RCC 7860 (cell line): ENCODE results near the gene ODAD4.

ENCODE experiments used
- DNase-seq: peaks from one replicate; pipeline ENCODE4 v3.0.0-alpha.2; 2015; ENCODE audit warnings: low spot score
- FAIRE-seq: peaks from 2 replicates; lab custom pipeline; 2012; peaks lifted over from hg19 to GRCh38; lab: Jason Lieb, UNC

The ODAD4 gene, protein sequence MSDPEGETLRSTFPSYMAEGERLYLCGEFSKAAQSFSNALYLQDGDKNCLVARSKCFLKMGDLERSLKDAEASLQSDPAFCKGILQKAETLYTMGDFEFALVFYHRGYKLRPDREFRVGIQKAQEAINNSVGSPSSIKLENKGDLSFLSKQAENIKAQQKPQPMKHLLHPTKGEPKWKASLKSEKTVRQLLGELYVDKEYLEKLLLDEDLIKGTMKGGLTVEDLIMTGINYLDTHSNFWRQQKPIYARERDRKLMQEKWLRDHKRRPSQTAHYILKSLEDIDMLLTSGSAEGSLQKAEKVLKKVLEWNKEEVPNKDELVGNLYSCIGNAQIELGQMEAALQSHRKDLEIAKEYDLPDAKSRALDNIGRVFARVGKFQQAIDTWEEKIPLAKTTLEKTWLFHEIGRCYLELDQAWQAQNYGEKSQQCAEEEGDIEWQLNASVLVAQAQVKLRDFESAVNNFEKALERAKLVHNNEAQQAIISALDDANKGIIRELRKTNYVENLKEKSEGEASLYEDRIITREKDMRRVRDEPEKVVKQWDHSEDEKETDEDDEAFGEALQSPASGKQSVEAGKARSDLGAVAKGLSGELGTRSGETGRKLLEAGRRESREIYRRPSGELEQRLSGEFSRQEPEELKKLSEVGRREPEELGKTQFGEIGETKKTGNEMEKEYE

DNA sequence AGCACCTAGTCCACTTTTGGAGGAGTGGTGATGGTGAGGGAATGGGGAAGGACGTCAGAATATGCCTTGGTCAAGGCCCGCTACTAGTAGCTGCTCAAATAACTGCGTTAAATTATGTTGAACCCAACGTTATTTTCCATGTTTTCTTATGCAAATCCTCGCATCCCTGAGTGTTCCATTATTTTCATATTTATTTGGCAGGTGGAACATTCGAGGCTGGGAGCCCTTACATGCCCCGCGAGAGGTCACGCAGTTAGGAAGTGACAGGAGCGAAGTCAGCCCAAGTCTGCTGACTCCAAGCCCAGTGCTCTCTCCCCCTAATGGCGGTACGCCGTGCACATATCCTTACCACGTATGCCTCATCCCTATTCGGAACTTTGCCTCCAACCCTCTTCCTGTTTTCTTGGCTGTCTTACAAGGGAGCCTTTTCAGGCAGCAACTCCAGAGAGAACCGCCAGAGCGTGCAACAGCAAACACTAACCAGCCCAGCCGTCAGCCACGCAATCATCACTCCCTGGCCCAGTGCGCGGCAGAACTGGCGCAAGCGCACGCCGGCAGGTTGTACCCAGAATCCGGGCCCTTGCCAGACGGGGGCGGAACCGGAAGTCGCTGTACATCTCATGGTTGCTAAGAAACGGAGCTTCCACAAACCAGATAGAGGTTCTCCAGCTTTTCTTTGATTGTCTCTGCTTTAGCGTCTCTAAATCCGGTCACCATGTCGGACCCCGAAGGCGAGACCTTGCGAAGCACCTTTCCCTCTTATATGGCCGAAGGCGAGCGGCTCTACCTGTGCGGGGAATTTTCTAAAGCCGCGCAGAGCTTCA is at the start of gene ODAD4:
Gene ODAD4, plus strand, starts transcription at position 609 of the 824 bp plus-strand sequence. Its CDS starts 107 bp downstream, at position 716.
- peak; percentile 97 for DNase-seq
- FAIRE-seq = peak; percentile 86

DNA sequence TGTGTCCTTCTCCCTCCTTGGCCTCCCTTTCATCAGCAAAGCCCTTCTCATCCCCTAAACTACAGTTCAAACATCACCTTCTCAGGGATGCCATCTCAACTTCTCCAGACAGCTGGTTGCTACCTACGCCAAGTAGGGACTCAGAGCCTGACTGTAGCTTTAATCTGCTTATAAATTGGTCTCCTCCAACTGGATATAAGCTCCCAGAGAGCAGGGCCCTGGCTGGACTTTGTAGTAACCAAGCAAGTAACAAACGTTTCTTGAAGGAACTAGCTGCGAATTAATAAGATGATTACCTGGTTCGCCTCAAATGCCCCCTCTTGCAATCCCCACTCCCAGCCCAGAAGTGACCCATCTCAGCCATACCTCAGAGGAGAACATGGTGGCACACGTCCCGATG is 47.7 kb upstream of the ODAD4 start:
- FAIRE-seq (no peak), DNase-seq (no peak)

DNA sequence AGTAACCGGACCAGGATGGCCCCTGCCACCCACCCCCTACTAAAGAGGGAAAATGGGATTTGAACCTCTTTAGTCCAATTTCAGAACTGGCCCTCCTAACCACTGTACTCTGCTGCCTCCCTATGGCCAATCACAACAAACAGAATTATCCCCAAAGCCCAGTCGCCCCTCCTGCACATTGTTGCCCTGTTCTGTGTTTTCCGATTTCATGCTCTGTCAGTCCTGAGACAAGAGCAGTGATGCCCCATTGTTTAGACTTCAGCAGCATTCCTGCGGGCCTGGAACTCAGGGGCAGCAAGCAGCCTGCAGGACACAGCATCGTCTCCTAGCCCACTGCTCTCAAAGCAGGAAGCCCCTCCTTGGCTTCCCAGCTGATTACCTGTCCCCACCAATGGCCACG is 44.7 kb upstream of the ODAD4 start:
- FAIRE-seq (no peak), DNase-seq (no peak)

DNA sequence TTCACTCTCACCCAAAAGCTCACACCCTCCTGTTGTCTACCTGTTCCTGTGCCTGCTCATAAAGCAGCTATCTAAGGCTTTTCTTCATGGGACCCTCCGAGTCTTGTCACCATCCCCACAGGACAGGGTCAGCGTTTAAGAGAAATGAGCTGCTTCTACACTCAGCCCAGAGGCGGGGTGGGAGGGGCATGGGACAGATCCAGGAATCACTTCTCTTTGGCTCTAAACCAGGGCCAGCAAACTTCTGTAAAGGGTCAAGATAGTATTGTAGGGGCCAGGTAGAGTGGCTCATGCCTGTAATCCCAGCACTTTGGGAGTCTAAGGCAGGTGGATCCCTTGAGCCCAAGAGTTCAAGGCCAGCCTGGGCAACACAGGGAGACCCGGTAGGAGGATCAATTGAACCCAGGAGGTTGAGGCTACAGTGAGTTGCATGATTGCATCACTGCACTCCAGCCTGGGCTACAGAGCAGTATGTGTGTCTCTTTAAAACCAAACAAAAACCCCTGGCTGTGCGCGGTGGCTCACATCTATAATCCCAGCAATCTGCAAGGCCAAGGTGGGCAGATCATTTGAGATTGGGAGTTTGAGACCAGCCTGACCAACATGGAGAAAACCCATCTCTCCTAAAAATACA is 42.0 kb upstream of the ODAD4 start:
- FAIRE-seq = no peak
- DNase-seq = no peak

DNA sequence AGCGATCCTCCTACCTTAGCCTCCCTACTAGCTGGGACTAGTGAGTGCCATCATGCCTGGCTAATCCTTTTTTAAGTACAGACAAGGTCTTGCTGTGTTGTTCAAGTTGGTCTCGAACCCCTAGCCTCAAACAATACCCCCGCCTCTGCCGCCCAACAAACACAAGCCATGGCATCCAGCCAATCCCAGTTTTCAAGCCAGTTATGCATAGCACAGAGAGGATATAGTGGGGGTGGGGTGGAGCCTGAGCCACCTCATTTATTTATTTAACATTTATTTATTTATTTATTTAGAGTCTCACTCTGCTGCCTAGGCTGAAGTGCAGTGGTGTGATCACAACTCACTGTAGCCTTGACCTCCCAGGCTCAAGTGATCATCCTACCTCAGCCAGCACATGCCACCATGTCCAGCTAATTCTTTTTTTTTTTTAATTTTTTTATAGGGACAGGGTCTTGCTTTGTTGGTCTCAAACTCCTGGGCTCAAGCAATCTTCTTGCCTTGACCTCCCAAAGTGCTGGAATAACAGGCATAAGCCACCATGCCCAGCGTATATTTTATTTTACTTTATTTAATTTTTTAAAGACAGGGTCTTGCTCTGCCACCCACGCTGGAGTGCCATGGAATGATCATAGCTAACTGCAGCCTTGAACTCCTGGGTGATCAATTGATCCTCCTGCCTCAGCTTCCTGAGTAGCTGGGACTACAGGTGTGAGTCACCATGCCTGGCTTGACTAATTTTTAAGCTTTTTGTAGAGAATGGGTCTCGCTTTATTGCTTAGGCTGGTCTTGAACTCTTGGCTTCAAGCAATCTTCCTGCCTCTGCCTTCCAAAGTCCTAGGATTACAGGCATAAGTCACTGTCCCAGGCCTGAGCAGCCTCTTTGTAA is 39.0 kb upstream of the ODAD4 start:
- no peak for FAIRE-seq
- no peak for DNase-seq

DNA sequence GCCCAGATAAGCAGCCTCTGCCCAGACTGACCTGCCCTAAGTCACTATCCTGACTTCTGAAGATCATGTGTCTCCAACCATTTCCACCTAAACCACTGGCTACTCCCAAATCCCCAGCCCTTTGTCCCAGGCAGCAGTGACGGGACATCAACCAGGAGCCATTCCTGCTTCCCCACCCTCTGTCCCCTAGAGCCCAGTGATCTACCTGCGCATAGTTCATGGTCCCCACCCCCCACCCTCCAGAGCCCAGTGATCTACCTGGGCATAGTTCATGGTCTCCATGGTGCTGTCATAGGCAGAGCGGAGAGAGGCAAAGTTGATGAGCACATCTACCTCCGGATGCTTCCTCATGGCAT is 38.4 kb upstream of the ODAD4 start:
- FAIRE-seq = no peak
- no peak for DNase-seq

DNA sequence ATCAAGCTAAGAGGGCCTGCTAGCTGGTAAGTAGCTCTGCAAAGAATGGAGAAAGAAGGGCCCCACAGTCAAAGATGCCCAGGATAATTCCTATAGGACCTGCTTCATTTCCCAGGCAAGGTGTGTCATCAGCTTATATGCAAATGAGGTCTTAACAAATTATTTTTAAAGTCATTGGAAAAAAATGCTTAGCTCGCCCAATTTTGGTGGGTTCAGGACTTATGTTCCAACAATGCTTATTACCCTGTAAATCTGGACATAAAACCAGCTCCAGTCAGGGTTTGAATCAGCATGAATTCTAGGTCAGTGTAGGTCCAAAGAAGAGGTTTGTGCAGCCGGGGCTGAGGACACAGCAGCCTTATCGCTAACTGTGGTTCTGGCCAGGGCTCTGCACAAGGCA is 37.0 kb upstream of the ODAD4 start:
- no peak for FAIRE-seq
- DNase-seq = no peak

DNA sequence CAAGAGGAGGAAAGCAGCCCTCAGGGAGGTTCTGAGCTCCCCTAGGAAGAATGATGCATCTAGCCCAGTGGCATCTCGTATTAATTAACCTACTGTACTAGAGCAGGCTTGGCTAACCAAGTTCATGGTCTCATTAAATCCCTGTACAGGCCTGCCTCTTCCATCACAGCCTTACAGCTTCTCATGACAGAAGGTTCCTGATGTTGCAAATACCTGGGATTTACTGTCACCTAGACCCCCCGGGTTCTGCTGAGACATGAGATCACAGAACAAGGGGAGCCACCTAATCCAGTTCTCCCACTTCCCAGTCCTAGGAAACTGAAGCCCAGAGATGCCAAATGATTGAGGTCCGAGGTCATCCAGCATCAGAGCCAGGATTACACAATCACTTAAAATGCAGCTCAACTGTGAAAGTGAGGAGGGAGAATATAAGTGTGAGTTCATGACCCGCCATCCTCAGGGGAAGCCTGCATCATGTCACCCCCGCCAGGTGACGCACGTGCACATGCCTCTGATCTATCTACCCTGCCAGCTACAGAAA is 35.6 kb upstream of the ODAD4 start:
- DNase-seq = peak; percentile 90
- peak; percentile 89 for FAIRE-seq

DNA sequence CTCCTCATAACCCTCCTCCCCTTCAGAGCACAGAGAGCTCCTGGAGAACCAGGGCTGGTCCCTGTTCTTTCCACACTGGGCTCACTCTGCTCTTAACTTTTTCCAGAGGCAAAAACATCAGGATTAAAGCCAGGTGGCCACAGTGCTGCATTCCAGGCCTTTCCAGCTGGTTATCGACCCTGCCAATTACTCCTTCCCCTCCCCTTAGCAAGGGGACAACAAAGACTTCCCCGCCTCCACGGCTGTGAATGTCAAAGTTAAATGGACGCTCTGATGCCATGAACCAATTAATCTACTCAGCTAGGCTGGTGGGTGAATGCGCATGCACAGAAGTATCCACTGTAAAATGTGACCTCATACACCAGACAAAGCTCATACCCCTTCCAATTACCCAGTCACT is 34.8 kb upstream of the ODAD4 start:
- DNase-seq = no peak
- no peak for FAIRE-seq

DNA sequence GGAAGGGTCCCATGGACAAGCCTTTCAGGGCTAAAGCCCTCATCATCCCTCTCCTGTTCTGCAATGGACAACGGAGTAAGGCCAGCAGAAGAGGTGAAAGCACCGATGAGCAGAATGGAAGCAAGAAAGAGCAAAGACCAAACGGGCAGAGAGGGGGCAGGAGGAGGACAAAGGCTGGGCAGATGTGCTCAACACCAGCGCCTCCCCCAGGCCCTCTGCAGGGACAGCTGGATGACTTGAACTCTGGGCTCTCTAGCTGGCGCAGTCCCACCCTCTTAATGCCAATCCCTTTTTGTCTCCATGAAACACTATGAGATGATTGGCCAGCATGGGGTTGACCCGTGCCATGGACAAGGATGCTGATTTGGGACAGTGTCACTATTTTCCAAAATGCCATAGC is 33.7 kb upstream of the ODAD4 start:
- DNase-seq (no peak), FAIRE-seq (no peak)

DNA sequence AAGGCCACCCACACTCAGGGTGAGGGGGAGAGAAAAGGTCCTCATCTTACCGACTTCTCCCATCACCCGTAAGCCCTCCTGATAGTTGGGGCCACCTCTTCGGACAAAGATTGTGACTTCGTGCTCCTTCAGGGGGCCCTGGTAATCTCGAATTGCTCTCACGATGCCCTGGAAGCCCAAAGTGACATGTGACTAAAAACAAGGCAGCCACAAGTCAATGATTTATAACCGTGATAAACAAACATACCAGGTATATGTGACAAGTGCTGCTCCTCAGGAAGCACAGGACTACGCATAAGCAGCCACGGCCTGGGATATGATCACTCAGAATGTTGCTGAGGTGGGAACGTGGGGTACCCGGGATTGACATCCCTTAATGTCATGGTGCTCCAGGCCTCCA is 28.8 kb upstream of the ODAD4 start:
- FAIRE-seq = no peak
- DNase-seq = no peak

DNA sequence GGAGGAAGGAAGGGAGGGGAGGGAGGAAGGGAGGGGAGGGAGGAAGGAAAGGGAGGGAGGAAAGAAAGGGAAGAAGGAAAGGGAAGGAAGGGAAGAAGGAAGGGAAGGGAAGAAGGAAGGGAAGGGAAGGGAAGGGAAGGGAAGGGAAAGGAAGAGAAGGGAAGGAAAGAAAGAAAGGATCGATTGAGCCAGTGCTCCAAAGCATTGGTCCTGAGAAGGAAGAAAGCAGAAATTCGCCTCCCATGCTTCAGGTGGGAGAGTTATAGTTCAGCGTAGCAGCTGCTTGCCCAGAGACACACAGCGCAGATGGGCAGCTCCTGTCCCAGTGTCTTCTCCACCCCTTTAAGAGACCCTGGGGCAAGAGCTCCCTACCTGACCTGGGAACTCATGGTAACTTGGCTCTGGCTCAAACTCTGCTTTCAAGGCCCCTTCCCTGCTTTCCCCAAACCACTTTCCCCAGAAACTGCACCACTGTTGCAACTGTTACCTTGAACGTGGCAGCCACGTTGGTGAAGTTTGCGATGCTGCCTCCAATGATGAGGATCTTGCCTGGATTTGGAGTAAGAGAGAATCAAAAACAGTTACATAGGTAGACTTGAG is 26.1 kb upstream of the ODAD4 start:
- FAIRE-seq = no peak

DNA sequence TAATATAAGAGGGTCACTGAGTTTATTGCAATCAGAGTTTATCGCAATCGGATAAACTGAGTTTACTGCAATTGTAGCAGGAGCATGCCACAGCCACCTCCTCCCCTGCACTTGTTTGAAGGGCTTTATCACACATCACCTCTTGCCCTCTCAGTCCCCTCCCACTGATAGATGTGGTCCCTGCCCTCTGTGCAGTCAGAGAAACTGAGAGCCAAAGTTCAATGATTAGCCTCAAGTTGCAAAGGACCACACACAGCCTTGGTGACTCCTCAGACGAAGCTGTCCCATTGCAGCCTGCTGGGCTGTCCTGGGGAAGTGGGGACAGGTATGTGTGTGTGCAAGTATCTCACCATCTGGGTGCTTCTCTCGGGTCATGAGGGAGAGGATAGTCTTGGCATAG is 25.2 kb upstream of the ODAD4 start:
- no peak for DNase-seq
- FAIRE-seq = no peak

More for the DNA sequence above, 26.1 kb upstream of the ODAD4 start:
- DNase-seq = no peak

DNA sequence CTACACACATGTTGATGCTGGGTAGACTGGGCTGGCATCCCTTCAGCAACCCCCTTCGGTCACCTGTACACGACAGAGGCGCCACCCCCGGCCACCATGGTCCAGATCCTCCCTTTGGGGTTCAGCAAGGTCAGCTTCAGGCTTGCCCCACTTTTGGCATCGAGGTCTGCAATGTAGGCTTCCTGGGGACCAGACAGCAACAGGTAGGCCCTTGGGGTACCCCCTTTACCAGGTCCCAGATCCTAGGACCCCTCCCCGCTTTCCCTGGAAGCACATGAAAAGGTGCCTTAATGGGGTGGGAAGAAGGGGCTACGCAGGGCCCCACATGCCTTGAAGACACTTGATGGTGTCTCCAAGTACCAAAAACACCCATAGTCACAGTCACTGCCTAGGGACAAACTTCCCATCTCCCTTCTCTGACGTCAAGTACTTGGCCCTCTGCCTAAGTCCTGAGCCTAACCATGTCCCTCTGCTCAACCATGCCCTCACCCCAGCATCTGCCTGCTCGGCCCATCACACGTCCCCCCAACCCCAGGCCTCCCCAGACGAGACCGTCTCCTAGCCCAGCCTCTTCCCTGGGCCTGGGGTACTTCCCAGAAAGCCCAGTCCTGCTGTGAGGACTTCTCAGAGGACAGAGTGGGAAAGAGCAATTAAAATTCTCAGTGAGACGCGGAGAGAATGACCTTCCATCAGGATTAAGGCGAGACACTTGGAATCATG is 23.8 kb upstream of the ODAD4 start:
- DNase-seq (peak; percentile 66), FAIRE-seq (peak; percentile 31)

DNA sequence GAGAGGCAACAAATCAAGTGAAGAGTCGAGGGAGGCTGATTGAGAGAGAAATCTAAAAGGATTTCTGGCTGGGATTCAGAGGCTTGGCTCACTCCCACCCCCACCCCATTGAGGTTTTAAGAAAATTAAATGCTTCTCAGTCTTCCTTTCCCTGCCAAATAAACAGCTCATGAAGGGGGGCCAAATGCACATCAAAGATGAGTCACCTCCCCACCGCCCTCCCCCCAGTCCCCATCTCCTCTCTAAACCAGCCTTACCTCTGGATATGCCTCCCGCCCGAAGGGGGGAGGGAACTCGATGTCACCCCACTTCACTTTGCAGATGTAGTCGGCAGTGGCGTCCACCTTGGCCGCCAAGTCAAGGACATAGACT is 23.2 kb upstream of the ODAD4 start:
- DNase-seq = peak; percentile 71
- peak; percentile 86 for FAIRE-seq

DNA sequence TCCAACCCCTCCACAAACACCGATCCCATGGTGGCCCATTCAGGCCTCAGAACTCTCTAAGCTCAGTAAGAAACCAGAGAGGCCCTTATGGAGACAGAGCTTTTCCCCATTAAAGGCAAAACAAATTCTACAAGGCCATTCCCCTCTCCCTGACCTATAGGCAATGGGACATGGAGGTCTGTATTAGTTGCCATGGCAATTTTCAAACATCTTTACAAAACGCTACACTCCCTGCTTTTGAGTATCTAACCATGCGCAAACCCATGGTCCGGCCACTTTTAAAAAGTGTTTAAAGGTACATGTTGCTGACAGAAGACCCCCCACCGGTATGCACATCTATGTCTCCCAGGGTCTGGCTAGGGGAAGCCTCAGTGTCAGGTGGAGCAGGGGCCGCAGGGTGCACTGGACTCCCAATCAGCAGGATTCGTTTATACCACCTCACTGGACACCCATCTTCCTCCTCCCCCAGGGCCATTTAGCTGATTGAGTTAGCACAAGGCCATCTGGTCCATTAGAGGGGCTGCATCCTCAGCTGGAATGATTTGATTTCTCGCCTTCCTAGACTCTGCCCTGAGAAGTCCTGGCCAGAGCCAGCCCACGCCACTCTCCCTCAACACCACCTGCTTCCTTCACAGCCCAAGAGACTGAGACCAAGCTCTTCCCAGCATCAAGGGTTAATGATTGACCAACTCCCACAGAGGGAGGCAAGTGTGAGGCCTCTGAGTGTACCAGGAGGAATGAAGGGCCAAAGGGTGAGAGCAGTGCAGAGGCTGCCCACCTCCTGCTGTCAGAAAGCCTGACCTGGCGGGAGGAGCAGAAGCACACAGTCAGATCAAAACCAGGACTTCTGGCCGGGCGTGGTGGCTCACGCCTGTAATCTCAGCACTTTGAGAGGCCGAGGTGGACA is 22.5 kb upstream of the ODAD4 start:
- DNase-seq = peak; percentile 99
- FAIRE-seq = peak; percentile 99

DNA sequence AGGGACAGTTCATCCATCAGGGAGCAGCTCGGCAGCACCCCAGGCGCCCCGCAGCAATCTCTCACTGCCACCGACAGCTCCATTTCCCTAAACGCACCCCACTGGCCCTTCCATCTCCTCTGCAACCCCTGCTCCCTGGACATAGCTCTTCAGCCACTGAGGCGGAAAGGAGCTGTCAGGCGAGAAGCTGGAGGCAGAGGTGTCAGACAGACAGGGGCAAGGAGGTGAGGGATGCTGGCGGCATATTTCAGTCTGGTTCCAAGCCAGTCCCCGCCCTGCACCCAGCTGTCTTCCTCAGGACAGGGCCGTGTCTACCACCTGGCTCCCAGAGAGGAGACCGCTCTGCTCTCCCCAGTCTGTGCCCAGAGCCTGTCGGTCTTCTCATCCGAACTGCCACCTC is 21.3 kb upstream of the ODAD4 start:
- peak; percentile 13 for DNase-seq
- no peak for FAIRE-seq
